ENCODE measurements around the gene LIAS. TPM values are rescaled to one million over a fixed set of nuclear protein-coding genes. Genes with fewer than 3 reads are reported as not detected.

The LIAS gene
- total and polyA plus RNA-seq, 2 donors (not counting 1 experiment from before 2014, with no cell fraction given), result 12.0 to 20.9 TPM

DNA sequence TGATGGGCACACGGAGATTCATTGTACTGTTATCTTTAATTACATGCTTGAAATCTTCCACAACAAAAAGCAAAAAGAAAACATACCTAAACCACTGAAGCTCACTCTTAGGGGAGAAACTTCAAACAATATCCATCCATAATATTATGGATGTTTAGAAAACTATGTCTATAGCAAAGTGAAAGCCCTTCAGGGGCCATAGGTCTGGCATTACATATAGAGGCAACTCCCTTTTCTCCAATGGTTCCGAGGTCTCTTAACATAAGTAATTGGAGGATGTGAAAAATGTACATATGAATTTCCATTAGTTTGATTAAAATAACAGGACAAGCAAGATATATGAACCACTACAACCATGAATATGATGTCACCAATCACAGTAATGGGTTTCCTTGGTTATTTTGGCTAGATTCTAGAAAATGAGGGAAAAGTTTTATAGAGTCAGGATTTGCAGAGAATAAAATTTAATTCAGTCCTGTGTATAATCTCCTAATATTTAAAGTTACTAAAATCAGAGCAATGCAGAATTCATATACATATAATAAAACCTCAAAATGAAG lies 57.6 kb downstream of the LIAS start:
- no peaks in the 10 kb centered on the region for H3K4me1 ChIP-seq (ENCODE audit: control insufficient read depth in 2 of 2, insufficient read depth in 2 of 2, low read length in 2 of 2)
- H3K9me3 ChIP-seq (ENCODE audit: control extremely low read depth in 1 of 3, control insufficient read depth in 2 of 3, insufficient read depth in 1 of 3, low read length in 2 of 3), result no peaks in the 10 kb centered on the region
- intact Hi-C loops (cut with micrococcal nuclease), result no loop called here
- H4K20me1 ChIP-seq (ENCODE audit: control insufficient read depth, insufficient read depth, low read length, poor library complexity, severe bottlenecking), result no peaks in the 10 kb centered on the region
- no peak overlapping the region for H3K4me2 ChIP-seq (replicated peaks; ENCODE audit: low read depth, low read length, poor library complexity, severe bottlenecking)
- peaks cover 4 to 10% of the 10 kb centered on the region in 2 experiments for H3K36me3 ChIP-seq (replicated peaks in 1 of 2; ENCODE audit: control extremely low read depth in 1 of 2, control insufficient read depth in 1 of 2, extremely low read depth in 1 of 2, insufficient read depth in 2 of 2, low read length in 1 of 2)
- H3K9ac ChIP-seq (ENCODE audit: low read length), result no peak overlapping the region
- no peak overlapping the region for H3K27ac ChIP-seq (ENCODE audit: low read length in 2 of 2)
- H3K4me3 ChIP-seq (ENCODE audit: control extremely low read depth in 1 of 5, extremely low read depth in 1 of 5, insufficient read depth in 1 of 5, low read depth in 2 of 5, low read length in 4 of 5), result no peak overlapping the region
- peaks cover 10% of the 10 kb centered on the region for H3K79me2 ChIP-seq (ENCODE audit: control insufficient read depth, insufficient read depth, low read length)
- DNase-seq, result no peak
- POLR2A ChIA-PET, result no interaction called here
- Mint-ChIP-seq H3K27ac (no peak overlapping the region), H3K9me3 (ENCODE audit: insufficient read depth) (no peaks in the 10 kb centered on the region), H3K27me3 (no peaks in the 10 kb centered on the region), H3K4me3 (no peak overlapping the region), H3K4me1 (no peaks in the 10 kb centered on the region)
- H3K27me3 ChIP-seq (replicated peaks in 1 of 4; ENCODE audit: control extremely low read depth in 1 of 4, control insufficient read depth in 3 of 4, insufficient read depth in 4 of 4, low read length in 3 of 4), result no peaks in the 10 kb centered on the region
- CTCF ChIA-PET, result no interaction called here
- ATAC-seq (ENCODE audit: low read depth), result no peak
- no peak overlapping the region for H2AFZ ChIP-seq (ENCODE audit: insufficient read depth, low read depth, low read length, poor library complexity, severe bottlenecking)
- TF ChIP-seq, protein P1, sequence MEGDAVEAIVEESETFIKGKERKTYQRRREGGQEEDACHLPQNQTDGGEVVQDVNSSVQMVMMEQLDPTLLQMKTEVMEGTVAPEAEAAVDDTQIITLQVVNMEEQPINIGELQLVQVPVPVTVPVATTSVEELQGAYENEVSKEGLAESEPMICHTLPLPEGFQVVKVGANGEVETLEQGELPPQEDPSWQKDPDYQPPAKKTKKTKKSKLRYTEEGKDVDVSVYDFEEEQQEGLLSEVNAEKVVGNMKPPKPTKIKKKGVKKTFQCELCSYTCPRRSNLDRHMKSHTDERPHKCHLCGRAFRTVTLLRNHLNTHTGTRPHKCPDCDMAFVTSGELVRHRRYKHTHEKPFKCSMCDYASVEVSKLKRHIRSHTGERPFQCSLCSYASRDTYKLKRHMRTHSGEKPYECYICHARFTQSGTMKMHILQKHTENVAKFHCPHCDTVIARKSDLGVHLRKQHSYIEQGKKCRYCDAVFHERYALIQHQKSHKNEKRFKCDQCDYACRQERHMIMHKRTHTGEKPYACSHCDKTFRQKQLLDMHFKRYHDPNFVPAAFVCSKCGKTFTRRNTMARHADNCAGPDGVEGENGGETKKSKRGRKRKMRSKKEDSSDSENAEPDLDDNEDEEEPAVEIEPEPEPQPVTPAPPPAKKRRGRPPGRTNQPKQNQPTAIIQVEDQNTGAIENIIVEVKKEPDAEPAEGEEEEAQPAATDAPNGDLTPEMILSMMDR (IDR thresholded peaks at IDR 0.05), result no peak
- no peak for TF ChIP-seq EZH2 (IDR thresholded peaks at IDR 0.05; ENCODE audit: borderline replicate concordance, insufficient read depth, low read depth, low read length, poor library complexity, severe bottlenecking)
- WGBS (ENCODE audit: insufficient coverage), result no CpG with 5 or more reads among the region's 2 CpGs

DNA sequence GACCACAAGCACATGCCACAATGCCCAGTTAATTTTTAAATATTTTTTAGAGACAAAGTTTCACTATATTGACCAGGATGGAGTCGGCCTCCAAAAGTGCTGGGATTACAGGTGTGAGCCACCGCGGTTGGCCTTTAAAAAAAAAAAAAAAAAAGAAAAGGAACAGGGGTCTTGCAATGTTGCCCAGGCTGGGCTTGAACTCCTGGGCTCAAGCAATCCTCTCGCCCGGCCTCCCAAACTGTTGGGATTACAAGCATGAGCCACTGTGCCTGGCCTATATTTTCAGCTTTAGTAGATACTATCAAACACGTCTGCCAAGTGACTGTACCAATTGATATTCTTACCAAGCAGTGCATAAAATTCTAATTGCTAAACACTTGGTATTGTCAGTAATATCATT lies 59.6 kb downstream of the LIAS start:
- Mint-ChIP-seq H3K9me3 (ENCODE audit: insufficient read depth) (no peaks in the 10 kb centered on the region), H3K4me1 (no peaks in the 10 kb centered on the region), H3K27ac (no peak overlapping the region), H3K27me3 (no peaks in the 10 kb centered on the region), H3K4me3 (no peak overlapping the region)
- Histone ChIP-seq H3K27me3 (replicated peaks in 1 of 4; ENCODE audit: control extremely low read depth in 1 of 4, control insufficient read depth in 3 of 4, insufficient read depth in 4 of 4, low read length in 3 of 4) (no peaks in the 10 kb centered on the region), H2AFZ (ENCODE audit: insufficient read depth, low read depth, low read length, poor library complexity, severe bottlenecking) (no peak overlapping the region), H3K4me1 (ENCODE audit: control insufficient read depth in 2 of 2, insufficient read depth in 2 of 2, low read length in 2 of 2) (no peaks in the 10 kb centered on the region), H3K4me2 (replicated peaks; ENCODE audit: low read depth, low read length, poor library complexity, severe bottlenecking) (no peak overlapping the region), H3K4me3 (ENCODE audit: control extremely low read depth in 1 of 5, extremely low read depth in 1 of 5, insufficient read depth in 1 of 5, low read depth in 2 of 5, low read length in 4 of 5) (no peak overlapping the region), H3K79me2 (ENCODE audit: control insufficient read depth, insufficient read depth, low read length) (peaks cover 14% of the 10 kb centered on the region), H3K36me3 (replicated peaks in 1 of 2; ENCODE audit: control extremely low read depth in 1 of 2, control insufficient read depth in 1 of 2, extremely low read depth in 1 of 2, insufficient read depth in 2 of 2, low read length in 1 of 2) (peaks cover 0 to 7% of the 10 kb centered on the region in 2 experiments), H3K27ac (ENCODE audit: low read length in 2 of 2) (no peak overlapping the region), H4K20me1 (ENCODE audit: control insufficient read depth, insufficient read depth, low read length, poor library complexity, severe bottlenecking) (no peaks in the 10 kb centered on the region), H3K9me3 (ENCODE audit: control extremely low read depth in 1 of 3, control insufficient read depth in 2 of 3, insufficient read depth in 1 of 3, low read length in 2 of 3) (no peaks in the 10 kb centered on the region), H3K9ac (ENCODE audit: low read length) (no peak overlapping the region)
- no peak for DNase-seq
- ATAC-seq (ENCODE audit: low read depth), result no peak
- ChIA-PET POLR2A (no interaction called here), CTCF (no interaction called here)
- intact Hi-C loops (cut with micrococcal nuclease), result no loop called here
- 93% methylated on average over 5 of the region's 6 CpGs for WGBS (ENCODE audit: insufficient coverage)
- TF ChIP-seq EZH2 (IDR thresholded peaks at IDR 0.05; ENCODE audit: borderline replicate concordance, insufficient read depth, low read depth, low read length, poor library complexity, severe bottlenecking), result no peak
- TF ChIP-seq, protein P1 (IDR thresholded peaks at IDR 0.05), result no peak
